Stimulated activated CD4-positive, alpha-beta T cell treated with anti-CD3 and anti-CD28 coated beads, Interleukin-4, amount 100 ng/mL, for 24 hours (primary cell): ENCODE data around the gene MUC6.

Experiments used
- DNase-seq: peaks from one replicate; pipeline ENCODE4 v3.0.0-alpha.2; 2020

Gene MUC6

GRCh38 chr11:1049911-1050580 is 13.5 kb upstream of the MUC6 start:
- no peak for DNase-seq

GRCh38 chr11:1049431-1049891 is 12.9 kb upstream of the MUC6 start:
- no peak for DNase-seq

GRCh38 chr11:1049071-1049405 is 12.5 kb upstream of the MUC6 start:
- no peak for DNase-seq

- no peak for DNase-seq
These were observed 12.0 kb upstream of the MUC6 start for GRCh38 chr11:1048375-1049070.

GRCh38 chr11:1047595-1048156 is 11.2 kb upstream of the MUC6 start:
- no peak for DNase-seq

GRCh38 chr11:1044160-1044559 is 7.6 kb upstream of the MUC6 start:
- no peak for DNase-seq

- no peak for DNase-seq
These were observed 7.1 kb upstream of the MUC6 start for GRCh38 chr11:1043563-1044096.

- DNase-seq, result no peak
These were observed 6.4 kb upstream of the MUC6 start for GRCh38 chr11:1042626-1043562.

- DNase-seq, result no peak
These were observed 5.6 kb upstream of the MUC6 start for GRCh38 chr11:1041936-1042608.

- DNase-seq, result no peak
These were observed 5.0 kb upstream of the MUC6 start for GRCh38 chr11:1041471-1041870.

GRCh38 chr11:1041149-1041467 is 4.6 kb upstream of the MUC6 start:
- no peak for DNase-seq

GRCh38 chr11:1040428-1041148 is 4.1 kb upstream of the MUC6 start:
- DNase-seq, result no peak

- DNase-seq, result no peak
These were observed 3.2 kb upstream of the MUC6 start for GRCh38 chr11:1039481-1040427.

- no peak for DNase-seq
These were observed 2.4 kb upstream of the MUC6 start for GRCh38 chr11:1038921-1039320.

GRCh38 chr11:1038361-1038760 is 1.8 kb upstream of the MUC6 start:
- DNase-seq, result no peak

- no peak for DNase-seq
These were observed 1.1 kb upstream of the MUC6 start for GRCh38 chr11:1037506-1038055.

GRCh38 chr11:1036931-1037330 is 413 bp upstream of the MUC6 start:
- DNase-seq, result no peak

GRCh38 chr11:1035577-1036283 is 788 bp downstream of the MUC6 start:
- DNase-seq, result no peak

GRCh38 chr11:1034456-1035295 is 1.8 kb downstream of the MUC6 start:
- DNase-seq, result no peak
